K562 (cell line): ENCODE results near the gene ADORA1. TPM values are rescaled to one million over a fixed set of nuclear protein-coding genes. Genes with fewer than 3 reads are reported as not detected.

Experiments
- ATAC-seq: fragments of 200-7000 bp; cut with Tn5 transposase; 3 replicates; pipeline ENCODE4 v1.9.1; 2020; ENCODE audit warnings: moderate library complexity
- BruUV-seq: library from RNA; stranded (reverse); fragments of 400-500 nt; replicated peaks from 2 replicates; lab custom pipeline; 2021; lab: Mats Ljungman, UMichigan
- CTCF ChIA-PET: fragments of 300-600 bp; formaldehyde crosslinking; extraction: SDS; loops from one replicate; lab custom pipeline; 2021; ENCODE audit warnings: low intra/inter-chr PET ratio; lab: Yijun Ruan, JAX
- POLR2A ChIA-PET: fragments of 300-600, 350-650 bp; sonication (Branson Sonifier 250); formaldehyde crosslinking; extraction: SDS; loops from one replicate; lab custom pipeline; 2021; ENCODE audit warnings: antibody characterized with exemption, inconsistent platforms; lab: Yijun Ruan, JAX
- DNase-seq, 4 experiments: peaks; one replicate each; pipeline versions ENCODE4 v3.0.0 to v3.0.0-alpha.2; 2011 to 2018; ENCODE audit warnings: low spot score in 3 of 4, mixed read lengths in 3 of 4; ENCODE audit errors: extremely low read depth in 1 of 4
- FAIRE-seq: peaks from 2 replicates; lab custom pipeline; 2011; peaks lifted over from hg19 to GRCh38; lab: Jason Lieb, UNC
- H2AFZ ChIP-seq: 2 replicates; pipeline ENCODE4 v1.6.0; 2011; ENCODE audit warnings: low read depth, low read length, control low read depth, inconsistent platforms
- H3K27ac ChIP-seq: fragments of 200-600 bp; 3 replicates; pipeline ENCODE4 v1.8.0; 2011; ENCODE audit warnings: low read depth, mild to moderate bottlenecking, control low read depth, inconsistent platforms, low read length, moderate library complexity, mixed read lengths; ENCODE audit errors: extremely low read depth
- H3K27me3 ChIP-seq, 2 experiments: fragments of 300-600 bp in 1 of 2; 2 replicates in 1 of 2; 3 replicates in 1 of 2; pipeline versions ENCODE4 v1.6.0 to v1.8.0; 2011; ENCODE audit warnings: inconsistent platforms in 2 of 2, low read length in 2 of 2, mild to moderate bottlenecking in 1 of 2, mixed read lengths in 1 of 2, moderate library complexity in 1 of 2; ENCODE audit not compliant: control insufficient read depth in 2 of 2, insufficient read depth in 2 of 2
- H3K36me3 ChIP-seq: fragments of 300-600 bp; 3 replicates; pipeline ENCODE4 v1.8.0; 2011; ENCODE audit warnings: mild to moderate bottlenecking, low read length, inconsistent platforms; ENCODE audit not compliant: control insufficient read depth, insufficient read depth
- H3K4me1 ChIP-seq, 2 experiments: fragments of 200-600 bp in 1 of 2; replicated peaks in 1 of 2; 2 replicates in 1 of 2; 3 replicates in 1 of 2; pipeline versions ENCODE4 v1.5.1 to v1.8.0; 2011; ENCODE audit warnings: inconsistent platforms in 2 of 2, low read length in 2 of 2, mild to moderate bottlenecking in 1 of 2, mixed read lengths in 1 of 2, moderate library complexity in 1 of 2; ENCODE audit not compliant: control insufficient read depth in 2 of 2, insufficient read depth in 2 of 2
- H3K4me2 ChIP-seq: 2 replicates; pipeline ENCODE4 v1.6.1; 2011; ENCODE audit warnings: low read length, control low read depth, inconsistent platforms, mixed read lengths; ENCODE audit not compliant: insufficient read depth
- H3K4me3 ChIP-seq: fragments of 200-600 bp; sonication (generic), shearing (Covaris generic); 2 replicates; pipeline ENCODE4 v1.5.1; 2016; ENCODE audit warnings: control low read depth, inconsistent platforms
- H3K79me2 ChIP-seq: fragments of 200-600 bp; 3 replicates; pipeline ENCODE4 v1.8.0; 2011; ENCODE audit warnings: low read length, inconsistent platforms; ENCODE audit not compliant: control insufficient read depth, insufficient read depth
- H3K9ac ChIP-seq, 2 experiments: 2 replicates each; pipeline versions ENCODE4 v1.6.0 to v1.6.1; 2011; ENCODE audit warnings: low read depth in 2 of 2, low read length in 2 of 2, control low read depth in 1 of 2, inconsistent platforms in 1 of 2, mild to moderate bottlenecking in 1 of 2, mixed read lengths in 1 of 2; ENCODE audit not compliant: insufficient read depth in 1 of 2
- H3K9me1 ChIP-seq: one replicate; pipeline ENCODE4 v1.6.0; 2011; ENCODE audit warnings: inconsistent platforms, mild to moderate bottlenecking, low read length, moderate library complexity; ENCODE audit not compliant: control insufficient read depth, insufficient read depth
- H3K9me3 ChIP-seq: replicated peaks from 2 replicates; pipeline ENCODE4 v1.5.1; 2011; ENCODE audit warnings: low read depth, low read length, inconsistent platforms; ENCODE audit not compliant: control insufficient read depth, insufficient read depth
- H4K20me1 ChIP-seq: replicated peaks from 2 replicates; pipeline ENCODE4 v1.6.1; 2011; ENCODE audit warnings: low read length, inconsistent platforms, mixed read lengths; ENCODE audit not compliant: control insufficient read depth, insufficient read depth
- CBFA2T2 ChIP-seq: fragments of 450-650 bp; conservative IDR thresholded peaks from 2 replicates; pipeline ENCODE4 v1.6.1; 2017; ENCODE audit warnings: mild to moderate bottlenecking
- CCAR2 ChIP-seq: fragments of 200-400 bp; formaldehyde crosslinking; IDR thresholded peaks from 2 replicates; pipeline ENCODE4 v1.6.1; 2017; ENCODE audit warnings: mild to moderate bottlenecking, low read depth, low read length
- DNMT1 ChIP-seq: fragments of 450-650 bp; IDR thresholded peaks from 2 replicates; pipeline ENCODE4 v1.6.1; 2016; ENCODE audit warnings: antibody characterized with exemption, mild to moderate bottlenecking
- YY1 ChIP-seq, 3 experiments: IDR thresholded peaks; 2 replicates each; pipeline ENCODE4 v1.6.1; 2011; ENCODE audit warnings: low read length in 2 of 3, mild to moderate bottlenecking in 2 of 3, moderate library complexity in 2 of 3, borderline replicate concordance in 1 of 3, control low read depth in 1 of 3, low read depth in 1 of 3; ENCODE audit not compliant: insufficient read depth in 3 of 3, insufficient replicate concordance in 2 of 3, control insufficient read depth in 1 of 3, insufficient read length in 1 of 3; ENCODE audit errors: extremely low read depth in 1 of 3
- ZNF436 ChIP-seq: fragments of 250-450, 450-650 bp; sonication (Bioruptor Pico); formaldehyde crosslinking; IDR thresholded peaks from 2 replicates; pipeline ENCODE4 v1.7.0; 2020; ENCODE audit warnings: mild to moderate bottlenecking
- ZNF699 ChIP-seq: fragments of 250-450 bp; sonication (Bioruptor Pico); IDR thresholded peaks from 2 replicates; pipeline ENCODE4 v1.8.0; 2021; ENCODE audit warnings: mild to moderate bottlenecking, moderate library complexity; ENCODE audit not compliant: insufficient replicate concordance
- WGBS: fragments of 100-300 bp; shearing (Covaris generic); methylation state at CpG from one replicate; pipeline ENCODE4 v1.1.6; 2016; ENCODE audit warnings: low coverage, mixed read lengths; ENCODE audit not compliant: insufficient coverage; ENCODE audit errors: missing lambda C conversion rate; 5-methylcytosine and 5-hydroxymethylcytosine counted together
- in situ Hi-C: fragments of 300-500 bp; cut with MboI; formaldehyde crosslinking; loops from 4 replicates; pipeline ENCODE4 v1.15.0; 2018; ENCODE audit warnings: inconsistent platforms, mixed read lengths
- intact Hi-C: fragments of 100-400 bp; cut with micrococcal nuclease; formaldehyde crosslinking; loops from 2 replicates; pipeline ENCODE4 v1.14.2; 2022
- polyA plus RNA-seq, 8 experiments: library from polyadenylated mRNA; depleted of rRNA in 4 of 8; stranded (reverse) in 5 of 8; unstranded in 3 of 8; fragments of >200 nt; fragmentation: Nextera tagmentation in 2 of 8; fragmentation: Illumina TruSeq in 1 of 8; extraction: Ambion mirVana in 2 of 8; extraction: Trizol in 1 of 8; gene quantifications; 2 replicates each; pipeline versions ENCODE4 v1.2.1 to v1.2.3, GENCODE V29; 2011 to 2014; ENCODE audit warnings: inconsistent platforms in 1 of 8, missing spikeins in 1 of 8
- total RNA-seq, 7 experiments: library from RNA; depleted of rRNA in 6 of 7; stranded (reverse); fragments of >200 nt in 6 of 7; fragmentation: Illumina TruSeq in 2 of 7; extraction: Trizol in 2 of 7; gene quantifications; 2 replicates each; pipeline versions ENCODE4 v1.2.1 to v1.2.3, GENCODE V29; 2011 to 2021; ENCODE audit warnings: low replicate concordance in 1 of 7
- TF ChIP-seq, protein P1 (sequence below): fragments of 450-650 bp; IDR thresholded peaks from 2 replicates; pipeline ENCODE4 v1.6.1; 2016; ENCODE audit warnings: low read depth
- TF ChIP-seq, protein P2 (sequence below): sonication (generic); formaldehyde crosslinking; IDR thresholded peaks from 2 replicates; pipeline ENCODE4 v1.8.0; 2022; ENCODE audit warnings: missing genetic modification reagents, mild to moderate bottlenecking, borderline replicate concordance

ADORA1 gene
- total and polyA plus RNA-seq, 9 of the 15 experiments (the other 6 are each of a cell fraction or from before 2014, with no cell fraction given): not detected

- intact Hi-C loops (no loop called here), in situ Hi-C loops (no loop called here)
- H3K4me1 ChIP-seq: no peaks in the 10 kb centered on the region
- H3K4me3 ChIP-seq: no peak overlapping the region
- ATAC-seq: no peak
- FAIRE-seq: no peak
- ChIA-PET CTCF (no interaction called here), POLR2A (interaction anchor here (0.6 to 1.5 kb wide), 3 partner anchors 12 to 227 kb away, joined by 3 to 4 read pairs (median 3); no protein-coding TSS in a partner anchor)
- H3K4me2 ChIP-seq: no peak overlapping the region
- no peaks in the 10 kb centered on the region for H3K36me3 ChIP-seq
- TF ChIP-seq ZNF699: no peak
- TF ChIP-seq, protein P1, sequence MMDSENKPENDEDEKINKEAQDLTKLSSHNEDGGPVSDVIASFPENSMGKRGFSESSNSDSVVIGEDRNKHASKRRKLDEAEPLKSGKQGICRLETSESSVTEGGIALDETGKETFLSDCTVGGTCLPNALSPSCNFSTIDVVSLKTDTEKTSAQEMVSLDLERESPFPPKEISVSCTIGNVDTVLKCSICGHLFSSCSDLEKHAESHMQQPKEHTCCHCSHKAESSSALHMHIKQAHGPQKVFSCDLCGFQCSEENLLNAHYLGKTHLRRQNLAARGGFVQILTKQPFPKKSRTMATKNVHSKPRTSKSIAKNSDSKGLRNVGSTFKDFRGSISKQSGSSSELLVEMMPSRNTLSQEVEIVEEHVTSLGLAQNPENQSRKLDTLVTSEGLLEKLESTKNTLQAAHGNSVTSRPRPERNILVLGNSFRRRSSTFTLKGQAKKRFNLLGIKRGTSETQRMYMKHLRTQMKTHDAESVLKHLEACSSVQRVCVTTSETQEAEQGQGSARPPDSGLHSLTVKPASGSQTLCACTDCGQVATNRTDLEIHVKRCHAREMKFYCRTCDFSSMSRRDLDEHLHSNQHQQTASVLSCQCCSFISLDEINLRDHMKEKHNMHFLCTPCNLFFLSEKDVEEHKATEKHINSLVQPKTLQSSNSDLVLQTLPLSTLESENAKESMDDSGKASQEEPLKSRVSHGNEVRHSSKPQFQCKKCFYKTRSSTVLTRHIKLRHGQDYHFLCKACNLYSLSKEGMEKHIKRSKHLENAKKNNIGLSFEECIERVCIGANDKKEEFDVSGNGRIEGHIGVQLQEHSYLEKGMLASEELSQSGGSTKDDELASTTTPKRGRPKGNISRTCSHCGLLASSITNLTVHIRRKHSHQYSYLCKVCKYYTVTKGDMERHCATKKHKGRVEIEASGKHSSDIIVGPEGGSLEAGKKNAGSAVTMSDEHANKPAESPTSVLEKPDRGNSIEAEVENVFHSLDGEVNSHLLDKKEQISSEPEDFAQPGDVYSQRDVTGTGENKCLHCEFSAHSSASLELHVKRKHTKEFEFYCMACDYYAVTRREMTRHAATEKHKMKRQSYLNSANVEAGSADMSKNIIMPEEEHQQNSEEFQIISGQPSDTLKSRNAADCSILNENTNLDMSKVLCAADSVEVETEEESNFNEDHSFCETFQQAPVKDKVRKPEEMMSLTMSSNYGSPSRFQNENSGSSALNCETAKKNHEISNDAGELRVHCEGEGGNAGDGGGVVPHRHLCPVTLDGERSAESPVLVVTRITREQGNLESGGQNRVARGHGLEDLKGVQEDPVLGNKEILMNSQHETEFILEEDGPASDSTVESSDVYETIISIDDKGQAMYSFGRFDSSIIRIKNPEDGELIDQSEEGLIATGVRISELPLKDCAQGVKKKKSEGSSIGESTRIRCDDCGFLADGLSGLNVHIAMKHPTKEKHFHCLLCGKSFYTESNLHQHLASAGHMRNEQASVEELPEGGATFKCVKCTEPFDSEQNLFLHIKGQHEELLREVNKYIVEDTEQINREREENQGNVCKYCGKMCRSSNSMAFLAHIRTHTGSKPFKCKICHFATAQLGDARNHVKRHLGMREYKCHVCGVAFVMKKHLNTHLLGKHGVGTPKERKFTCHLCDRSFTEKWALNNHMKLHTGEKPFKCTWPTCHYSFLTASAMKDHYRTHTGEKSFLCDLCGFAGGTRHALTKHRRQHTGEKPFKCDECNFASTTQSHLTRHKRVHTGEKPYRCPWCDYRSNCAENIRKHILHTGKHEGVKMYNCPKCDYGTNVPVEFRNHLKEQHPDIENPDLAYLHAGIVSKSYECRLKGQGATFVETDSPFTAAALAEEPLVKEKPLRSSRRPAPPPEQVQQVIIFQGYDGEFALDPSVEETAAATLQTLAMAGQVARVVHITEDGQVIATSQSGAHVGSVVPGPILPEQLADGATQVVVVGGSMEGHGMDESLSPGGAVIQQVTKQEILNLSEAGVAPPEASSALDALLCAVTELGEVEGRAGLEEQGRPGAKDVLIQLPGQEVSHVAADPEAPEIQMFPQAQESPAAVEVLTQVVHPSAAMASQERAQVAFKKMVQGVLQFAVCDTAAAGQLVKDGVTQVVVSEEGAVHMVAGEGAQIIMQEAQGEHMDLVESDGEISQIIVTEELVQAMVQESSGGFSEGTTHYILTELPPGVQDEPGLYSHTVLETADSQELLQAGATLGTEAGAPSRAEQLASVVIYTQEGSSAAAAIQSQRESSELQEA: no peak
- TF ChIP-seq CCAR2: no peak
- TF ChIP-seq DNMT1: no peak
- no peak for TF ChIP-seq ZNF436 (CRISPR knock-in tag)
- no peak for TF ChIP-seq YY1 (IDR thresholded peaks at IDR 0.05; ENCODE audit: borderline replicate concordance in 1 of 3, control insufficient read depth in 1 of 3, extremely low read depth in 1 of 3, insufficient read depth in 3 of 3, insufficient read length in 1 of 3, insufficient replicate concordance in 2 of 3, low read depth in 1 of 3, low read length in 2 of 3)
- no peak for TF ChIP-seq CBFA2T2
- TF ChIP-seq, protein P2, sequence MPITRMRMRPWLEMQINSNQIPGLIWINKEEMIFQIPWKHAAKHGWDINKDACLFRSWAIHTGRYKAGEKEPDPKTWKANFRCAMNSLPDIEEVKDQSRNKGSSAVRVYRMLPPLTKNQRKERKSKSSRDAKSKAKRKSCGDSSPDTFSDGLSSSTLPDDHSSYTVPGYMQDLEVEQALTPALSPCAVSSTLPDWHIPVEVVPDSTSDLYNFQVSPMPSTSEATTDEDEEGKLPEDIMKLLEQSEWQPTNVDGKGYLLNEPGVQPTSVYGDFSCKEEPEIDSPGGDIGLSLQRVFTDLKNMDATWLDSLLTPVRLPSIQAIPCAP: no peak
- no peak overlapping the region for H3K9ac ChIP-seq
- H2AFZ ChIP-seq: no peak overlapping the region
- no TSS peak for BruUV-seq
- no peak for DNase-seq
- H3K27ac ChIP-seq: no peak overlapping the region
- H4K20me1 ChIP-seq: no peaks in the 10 kb centered on the region
- H3K79me2 ChIP-seq: no peaks in the 10 kb centered on the region
- peaks cover 13 to 18% of the 10 kb centered on the region in 2 experiments; a peak in 4 of 5 replicates for H3K27me3 ChIP-seq
- no peaks in the 10 kb centered on the region for H3K9me3 ChIP-seq
- no peaks in the 10 kb centered on the region for H3K9me1 ChIP-seq
- 0% methylated on average over 1 of the region's 1 CpG for WGBS
Measured at GRCh38 chr1:203098445-203098844, 29.1 kb upstream of the ADORA1 start.
